Ascending aorta (tissue), 2 donors: ENCODE measurements around the gene COLEC12. TPM values are rescaled to one million over a fixed set of nuclear protein-coding genes. Genes with fewer than 3 reads are reported as not detected.

ENCODE experiments used
- DNase-seq, 2 donors: peaks; one replicate each; pipeline ENCODE4 v3.0.0-alpha.2; 2019; ENCODE audit warnings: low spot score in 2 of 2
- H3K27ac ChIP-seq, 2 donors: fragments of 200-600 bp; sonication (generic); one replicate each; pipeline ENCODE4 v1.5.1; 2016 to 2017; ENCODE audit warnings: mild to moderate bottlenecking in 1 of 2
- H3K27me3 ChIP-seq: fragments of 200-600 bp; sonication (generic); one replicate; pipeline ENCODE4 v1.5.1; 2017
- H3K36me3 ChIP-seq, 2 donors: fragments of 200-600 bp; sonication (generic); one replicate each; pipeline ENCODE4 v1.5.1; 2016
- H3K4me1 ChIP-seq, 2 donors: fragments of 200-600 bp; sonication (generic); one replicate each; pipeline ENCODE4 v1.5.1; 2016 to 2017; ENCODE audit warnings: mild to moderate bottlenecking in 1 of 2
- H3K4me3 ChIP-seq, 2 donors: fragments of 200-600 bp; sonication (generic); one replicate each; pipeline ENCODE4 v1.5.1; 2016 to 2017; ENCODE audit warnings: mild to moderate bottlenecking in 1 of 2
- H3K9me3 ChIP-seq, 2 donors: fragments of 200-600 bp; sonication (generic); one replicate each; pipeline ENCODE4 v1.5.1; 2016
- intact Hi-C: fragments of 100-400 bp; cut with DNase I; formaldehyde crosslinking; loops from one replicate; pipeline ENCODE4 v1.15.1; 2023
- total RNA-seq: library from RNA; depleted of rRNA; stranded (reverse); fragments of >200 nt; gene quantifications from one replicate; pipeline ENCODE4 v1.1.0, GENCODE V29; 2016
- TF ChIP-seq, protein P1 (sequence below), 3 experiments: fragments of 200-600 bp in 2 of 3; fragments of 450-650 bp in 1 of 3; sonication (generic) in 2 of 3; IDR thresholded peaks; one replicate each; pipeline ENCODE4 v1.5.1; 2016 to 2019; ENCODE audit warnings: antibody characterized with exemption in 3 of 3, mild to moderate bottlenecking in 1 of 3, moderate library complexity in 1 of 3

COLEC12 gene
- total RNA-seq, 1 donor from 2014 or later: 9.5 TPM

DNA sequence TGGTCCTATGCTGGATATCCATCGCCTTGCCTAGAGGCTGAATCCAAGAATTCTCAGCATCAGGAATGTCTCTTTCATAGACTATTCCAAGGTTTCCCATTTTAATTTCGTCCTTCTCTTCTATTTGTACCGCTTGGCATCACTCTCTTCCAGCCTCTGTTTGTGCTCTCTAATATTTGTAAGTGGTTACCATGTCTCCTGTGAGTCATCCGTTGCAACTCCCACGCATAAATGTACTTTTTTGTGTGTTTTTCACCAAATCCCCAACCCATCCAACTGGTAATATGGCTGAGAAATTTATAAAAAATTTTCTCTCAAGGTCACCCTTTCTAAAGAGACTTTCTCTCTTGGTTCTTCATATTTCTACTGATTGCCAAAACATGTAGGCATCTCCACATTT, 21.8 kb downstream of the COLEC12 start:
- Histone ChIP-seq H3K4me1 (peaks cover 0 to 12% of the 10 kb centered on the region in 2 donors), H3K4me3 (no peak overlapping the region), H3K9me3 (no peaks in the 10 kb centered on the region), H3K36me3 (no peaks in the 10 kb centered on the region), H3K27ac (no peak overlapping the region), H3K27me3 (no peaks in the 10 kb centered on the region)
- intact Hi-C loops: no loop called here
- no peak for DNase-seq
- TF ChIP-seq, protein P1, sequence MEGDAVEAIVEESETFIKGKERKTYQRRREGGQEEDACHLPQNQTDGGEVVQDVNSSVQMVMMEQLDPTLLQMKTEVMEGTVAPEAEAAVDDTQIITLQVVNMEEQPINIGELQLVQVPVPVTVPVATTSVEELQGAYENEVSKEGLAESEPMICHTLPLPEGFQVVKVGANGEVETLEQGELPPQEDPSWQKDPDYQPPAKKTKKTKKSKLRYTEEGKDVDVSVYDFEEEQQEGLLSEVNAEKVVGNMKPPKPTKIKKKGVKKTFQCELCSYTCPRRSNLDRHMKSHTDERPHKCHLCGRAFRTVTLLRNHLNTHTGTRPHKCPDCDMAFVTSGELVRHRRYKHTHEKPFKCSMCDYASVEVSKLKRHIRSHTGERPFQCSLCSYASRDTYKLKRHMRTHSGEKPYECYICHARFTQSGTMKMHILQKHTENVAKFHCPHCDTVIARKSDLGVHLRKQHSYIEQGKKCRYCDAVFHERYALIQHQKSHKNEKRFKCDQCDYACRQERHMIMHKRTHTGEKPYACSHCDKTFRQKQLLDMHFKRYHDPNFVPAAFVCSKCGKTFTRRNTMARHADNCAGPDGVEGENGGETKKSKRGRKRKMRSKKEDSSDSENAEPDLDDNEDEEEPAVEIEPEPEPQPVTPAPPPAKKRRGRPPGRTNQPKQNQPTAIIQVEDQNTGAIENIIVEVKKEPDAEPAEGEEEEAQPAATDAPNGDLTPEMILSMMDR (IDR thresholded peaks at IDR 0.05): no peak

DNA sequence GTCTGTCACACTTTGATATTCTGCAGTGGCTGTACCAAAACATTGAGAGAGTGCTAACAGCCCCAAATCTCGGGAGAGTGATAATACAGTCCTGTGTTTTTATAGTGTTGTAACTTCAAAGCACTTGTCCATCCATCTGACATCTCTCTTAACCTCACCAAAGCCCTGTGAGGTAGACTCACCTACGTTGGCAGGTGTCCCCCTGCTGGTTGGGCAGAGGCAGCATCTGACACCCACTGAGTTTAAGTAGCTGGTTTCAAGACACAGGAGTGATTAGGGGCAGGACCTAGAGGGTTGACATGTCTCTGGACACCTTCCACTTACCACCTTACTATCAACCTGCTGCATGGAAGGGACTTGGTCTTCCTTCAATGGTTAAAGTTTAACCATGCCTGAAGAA, 22.9 kb downstream of the COLEC12 start:
- intact Hi-C loops: no loop called here
- TF ChIP-seq, protein P1 (IDR thresholded peaks at IDR 0.05): no peak
- H3K27me3 ChIP-seq: no peaks in the 10 kb centered on the region
- H3K27ac ChIP-seq: no peak overlapping the region
- no peak for DNase-seq
- H3K4me1 ChIP-seq: peaks cover 0 to 12% of the 10 kb centered on the region in 2 donors
- no peak overlapping the region for H3K4me3 ChIP-seq
- no peaks in the 10 kb centered on the region for H3K36me3 ChIP-seq
- no peaks in the 10 kb centered on the region for H3K9me3 ChIP-seq

DNA sequence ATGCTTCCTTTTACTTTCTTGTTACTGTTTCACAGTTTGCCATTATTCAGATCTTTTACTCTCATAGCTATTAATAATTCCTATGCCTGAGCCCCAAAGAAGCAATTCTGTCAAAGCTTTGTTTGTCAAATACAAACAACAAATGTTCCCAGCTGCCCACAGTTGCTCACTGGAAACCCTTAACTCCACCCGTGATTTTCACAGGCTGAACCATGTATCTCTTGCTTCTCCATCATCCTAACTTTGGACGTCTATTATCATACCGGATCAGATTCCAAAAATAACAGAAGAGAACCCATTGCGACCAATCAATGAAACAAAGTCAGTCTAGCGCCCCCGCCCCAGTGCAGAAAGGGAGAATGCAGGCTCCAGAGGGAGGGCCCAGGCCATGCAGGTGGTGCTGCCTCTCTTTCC, 24.2 kb downstream of the COLEC12 start:
- Histone ChIP-seq H3K9me3 (no peaks in the 10 kb centered on the region), H3K27ac (peak overlapping the region; percentile 49 to 73), H3K36me3 (no peaks in the 10 kb centered on the region), H3K27me3 (no peaks in the 10 kb centered on the region), H3K4me1 (peaks cover 0 to 12% of the 10 kb centered on the region in 2 donors), H3K4me3 (no peak overlapping the region)
- TF ChIP-seq, protein P1 (IDR thresholded peaks at IDR 0.05): no peak
- intact Hi-C loops: no loop called here
- no peak for DNase-seq

DNA sequence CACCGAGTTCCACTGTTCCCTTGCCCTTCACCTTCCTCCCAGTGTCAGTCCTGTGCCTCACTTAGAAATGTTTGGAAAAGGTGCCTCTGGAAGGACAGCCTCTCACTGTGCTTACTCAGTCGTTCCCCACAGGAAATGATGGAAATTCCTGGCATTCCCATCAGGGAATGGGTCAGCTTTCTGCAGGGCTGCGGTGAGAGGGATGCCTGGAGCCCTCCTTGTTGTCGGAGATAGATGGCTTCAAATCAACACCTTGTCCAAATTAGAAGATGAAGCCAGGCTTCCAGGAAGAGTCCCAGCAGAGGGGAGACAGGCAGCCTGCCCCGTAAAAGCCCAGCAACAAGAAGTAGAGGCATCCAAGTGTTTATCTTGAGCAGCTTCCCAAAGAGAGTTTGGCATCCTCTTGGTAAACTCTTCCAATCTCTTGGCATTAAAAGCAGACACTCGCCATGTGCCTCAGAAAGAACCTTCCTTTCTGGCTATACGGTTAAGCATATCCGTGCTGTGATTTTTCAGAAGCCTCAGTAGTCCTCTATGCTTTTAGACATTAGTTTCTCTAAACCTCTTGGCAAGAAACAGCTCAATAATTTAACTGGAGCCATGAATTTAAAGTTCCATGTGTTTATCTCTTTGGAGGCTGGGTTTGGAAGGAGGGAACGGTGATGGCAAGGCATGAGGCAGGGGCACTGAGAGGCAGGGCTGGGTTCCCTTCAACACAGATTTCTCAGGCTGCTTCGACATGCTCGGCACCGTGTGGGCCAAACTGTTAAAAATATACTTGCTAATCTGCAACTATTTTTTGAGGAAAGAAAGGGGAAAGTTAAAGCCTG, 25.1 kb downstream of the COLEC12 start:
- DNase-seq: no peak
- TF ChIP-seq, protein P1 (IDR thresholded peaks at IDR 0.05): no peak
- peak overlapping the region in 1 of 2 donors; percentile 3 for H3K4me3 ChIP-seq
- intact Hi-C loops: no loop called here
- H3K36me3 ChIP-seq: no peaks in the 10 kb centered on the region
- H3K4me1 ChIP-seq: peaks cover 0 to 12% of the 10 kb centered on the region in 2 donors
- H3K9me3 ChIP-seq: no peaks in the 10 kb centered on the region
- no peaks in the 10 kb centered on the region for H3K27me3 ChIP-seq
- peak overlapping the region; percentile 49 to 73 for H3K27ac ChIP-seq

DNA sequence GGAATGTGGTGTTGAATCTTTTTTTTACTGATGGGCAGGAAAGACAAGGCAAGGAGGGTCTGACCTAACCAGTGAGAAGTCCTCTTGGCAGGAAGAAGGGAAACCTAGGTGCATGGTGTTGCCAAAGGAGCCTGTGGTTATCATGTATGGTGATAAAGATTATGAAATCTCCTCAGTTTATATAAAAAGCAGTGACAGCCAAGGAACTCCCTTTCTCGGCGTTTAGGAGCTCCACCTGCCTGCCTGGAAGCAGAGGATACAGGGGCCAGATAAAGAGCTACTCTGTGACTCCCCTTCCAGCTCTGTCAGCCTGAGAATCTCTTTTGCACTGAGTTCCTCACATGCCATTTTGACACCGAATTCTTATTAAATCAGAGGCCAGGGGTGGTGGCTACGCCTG, 26.1 kb downstream of the COLEC12 start:
- H3K9me3 ChIP-seq: no peaks in the 10 kb centered on the region
- no peak overlapping the region for H3K4me3 ChIP-seq
- no peak for DNase-seq
- no peaks in the 10 kb centered on the region for H3K27me3 ChIP-seq
- intact Hi-C loops: no loop called here
- no peak overlapping the region for H3K27ac ChIP-seq
- H3K36me3 ChIP-seq: no peaks in the 10 kb centered on the region
- TF ChIP-seq, protein P1 (IDR thresholded peaks at IDR 0.05): no peak
- peaks cover 0 to 12% of the 10 kb centered on the region in 2 donors for H3K4me1 ChIP-seq
